Mesothelial cell of epicardium (in vitro differentiated cells): ENCODE measurements around the gene ILDR2. TPM values are rescaled to one million over a fixed set of nuclear protein-coding genes. Genes with fewer than 3 reads are reported as not detected.

Source experiments
- DNase-seq, 2 experiments: peaks; one replicate each; pipeline ENCODE4 v3.0.0; 2021; ENCODE audit warnings: low spot score in 2 of 2; ENCODE audit not compliant: unreplicated experiment in 2 of 2
- H3K27ac Mint-ChIP-seq: 2 replicates; pipeline ENCODE4 v1.8.0; 2021; ENCODE audit warnings: mixed read lengths
- H3K27me3 Mint-ChIP-seq: 2 replicates; pipeline ENCODE4 v1.8.0; 2021; ENCODE audit warnings: low read depth, mixed read lengths
- H3K36me3 Mint-ChIP-seq: 2 replicates; pipeline ENCODE4 v1.8.0; 2021; ENCODE audit warnings: mixed read lengths
- H3K4me1 Mint-ChIP-seq: 2 replicates; pipeline ENCODE4 v1.8.0; 2021; ENCODE audit warnings: mixed read lengths
- H3K4me3 Mint-ChIP-seq: 2 replicates; pipeline ENCODE4 v1.8.0; 2021; ENCODE audit warnings: mild to moderate bottlenecking, moderate library complexity, mixed read lengths
- H3K9me3 Mint-ChIP-seq: 2 replicates; pipeline ENCODE4 v1.8.0; 2021; ENCODE audit warnings: mixed read lengths
- total RNA-seq: library from RNA; stranded (reverse); gene quantifications from 3 replicates; pipeline ENCODE4 v1.2.1, GENCODE V29; 2021
- TF ChIP-seq, protein P1 (sequence below): fragments of 200-600 bp; sonication (generic); IDR thresholded peaks from one replicate; pipeline ENCODE4 v1.5.0; 2021; ENCODE audit warnings: antibody characterized with exemption; ENCODE audit not compliant: unreplicated experiment

ILDR2 gene
- total RNA-seq, 1 donor from 2014 or later, result 1.1 TPM

DNA sequence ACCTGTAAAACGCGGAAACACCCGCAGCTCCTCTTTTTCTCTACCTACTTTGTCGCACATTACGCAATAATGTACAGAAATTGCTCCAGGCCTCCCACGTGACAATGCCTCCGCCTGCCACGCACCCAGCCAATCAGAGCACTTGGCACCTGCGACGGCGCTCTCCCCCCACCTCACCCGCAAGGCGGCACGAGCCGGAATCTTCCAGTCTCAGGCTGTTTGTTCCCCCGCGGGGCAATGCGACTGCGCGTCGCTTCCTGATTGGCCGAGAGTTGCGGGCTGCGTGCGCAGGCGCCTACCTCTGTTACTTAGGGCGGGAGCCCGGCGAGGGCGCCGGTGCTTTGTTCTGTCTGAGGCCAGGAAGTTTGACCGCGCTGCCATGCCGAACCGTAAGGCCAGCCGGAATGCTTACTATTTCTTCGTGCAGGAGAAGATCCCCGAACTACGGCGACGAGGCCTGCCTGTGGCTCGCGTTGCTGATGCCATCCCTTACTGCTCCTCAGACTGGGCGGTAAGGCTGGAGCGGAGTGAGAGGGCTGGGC lies 13.7 kb upstream of the ILDR2 start, which contains the start of gene MAEL:
MAEL (plus strand) TSS at position 307 of the 542 bp plus-strand sequence; CDS start at position 380, 73 bp downstream.
- no peak for DNase-seq
- no peak within 1 kb of the TSS for H3K4me3 Mint-ChIP-seq
- TF ChIP-seq, protein P1, sequence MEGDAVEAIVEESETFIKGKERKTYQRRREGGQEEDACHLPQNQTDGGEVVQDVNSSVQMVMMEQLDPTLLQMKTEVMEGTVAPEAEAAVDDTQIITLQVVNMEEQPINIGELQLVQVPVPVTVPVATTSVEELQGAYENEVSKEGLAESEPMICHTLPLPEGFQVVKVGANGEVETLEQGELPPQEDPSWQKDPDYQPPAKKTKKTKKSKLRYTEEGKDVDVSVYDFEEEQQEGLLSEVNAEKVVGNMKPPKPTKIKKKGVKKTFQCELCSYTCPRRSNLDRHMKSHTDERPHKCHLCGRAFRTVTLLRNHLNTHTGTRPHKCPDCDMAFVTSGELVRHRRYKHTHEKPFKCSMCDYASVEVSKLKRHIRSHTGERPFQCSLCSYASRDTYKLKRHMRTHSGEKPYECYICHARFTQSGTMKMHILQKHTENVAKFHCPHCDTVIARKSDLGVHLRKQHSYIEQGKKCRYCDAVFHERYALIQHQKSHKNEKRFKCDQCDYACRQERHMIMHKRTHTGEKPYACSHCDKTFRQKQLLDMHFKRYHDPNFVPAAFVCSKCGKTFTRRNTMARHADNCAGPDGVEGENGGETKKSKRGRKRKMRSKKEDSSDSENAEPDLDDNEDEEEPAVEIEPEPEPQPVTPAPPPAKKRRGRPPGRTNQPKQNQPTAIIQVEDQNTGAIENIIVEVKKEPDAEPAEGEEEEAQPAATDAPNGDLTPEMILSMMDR, result no peak
- H3K27me3 Mint-ChIP-seq, result peaks cover 37% of the 10 kb centered on the region
- H3K27ac Mint-ChIP-seq, result no peak within 1 kb of the TSS
- no peaks in the 10 kb centered on the region for H3K9me3 Mint-ChIP-seq
- H3K4me1 Mint-ChIP-seq, result no peaks in the 10 kb centered on the region
- H3K36me3 Mint-ChIP-seq, result no peaks in the 10 kb centered on the region

DNA sequence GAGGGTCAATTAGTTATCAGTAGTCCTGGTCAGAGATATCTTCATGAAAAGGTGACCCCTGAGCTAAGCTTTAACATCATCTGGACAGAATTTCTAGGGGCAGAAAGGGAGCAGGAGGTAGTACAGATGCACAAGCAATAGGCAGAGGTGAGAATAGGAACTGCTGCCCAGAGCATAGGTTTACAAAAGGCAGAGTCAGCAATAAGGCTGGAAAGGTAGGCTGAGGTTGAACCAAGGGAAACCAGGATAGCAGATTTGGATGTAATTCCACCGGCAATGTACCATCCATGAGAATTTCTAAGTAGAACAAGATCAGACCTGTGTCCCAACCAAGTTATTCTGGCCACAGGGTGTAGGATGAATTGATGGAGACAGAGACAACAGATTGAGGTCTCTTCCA lies 6.2 kb upstream of the ILDR2 start:
- Mint-ChIP-seq H3K27me3 (peaks cover 55% of the 10 kb centered on the region), H3K4me1 (no peaks in the 10 kb centered on the region), H3K36me3 (no peaks in the 10 kb centered on the region), H3K9me3 (no peaks in the 10 kb centered on the region), H3K4me3 (no peak overlapping the region), H3K27ac (no peak overlapping the region)
- DNase-seq, result no peak
- TF ChIP-seq, protein P1, result no peak

DNA sequence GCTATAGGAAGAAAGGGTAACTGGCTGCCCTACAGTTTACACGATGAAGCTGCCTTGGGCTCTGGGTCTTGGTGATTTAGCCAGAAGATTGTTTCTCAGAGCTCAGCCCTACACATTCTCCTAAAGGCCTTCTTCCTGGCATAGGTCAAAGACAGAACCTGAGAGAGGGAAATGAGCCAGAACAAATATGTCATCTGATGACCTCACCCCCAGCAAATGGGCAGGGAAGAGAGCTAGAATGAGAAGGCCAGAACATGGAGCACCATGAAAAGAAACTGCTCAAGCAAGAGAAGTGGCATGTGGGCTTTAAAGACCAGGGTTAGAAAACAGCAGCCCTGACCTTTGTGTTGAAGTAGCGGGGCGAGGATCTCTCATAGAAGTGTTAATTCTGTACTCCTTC lies 5.5 kb upstream of the ILDR2 start:
- Mint-ChIP-seq H3K4me3 (no peak overlapping the region), H3K9me3 (no peaks in the 10 kb centered on the region), H3K27me3 (peaks cover 56% of the 10 kb centered on the region), H3K27ac (no peak overlapping the region), H3K36me3 (no peaks in the 10 kb centered on the region), H3K4me1 (peaks cover 2% of the 10 kb centered on the region)
- no peak for DNase-seq
- TF ChIP-seq, protein P1, result no peak

GRCh38 chr1:166980383-166980782 lies 5.0 kb upstream of the ILDR2 start:
- H3K27me3 Mint-ChIP-seq, result peaks cover 55% of the 10 kb centered on the region
- no peaks in the 10 kb centered on the region for H3K9me3 Mint-ChIP-seq
- H3K4me1 Mint-ChIP-seq, result peaks cover 2% of the 10 kb centered on the region
- H3K4me3 Mint-ChIP-seq, result no peak overlapping the region
- H3K36me3 Mint-ChIP-seq, result no peaks in the 10 kb centered on the region
- H3K27ac Mint-ChIP-seq, result no peak overlapping the region
- TF ChIP-seq, protein P1, result no peak
- DNase-seq, result no peak

DNA sequence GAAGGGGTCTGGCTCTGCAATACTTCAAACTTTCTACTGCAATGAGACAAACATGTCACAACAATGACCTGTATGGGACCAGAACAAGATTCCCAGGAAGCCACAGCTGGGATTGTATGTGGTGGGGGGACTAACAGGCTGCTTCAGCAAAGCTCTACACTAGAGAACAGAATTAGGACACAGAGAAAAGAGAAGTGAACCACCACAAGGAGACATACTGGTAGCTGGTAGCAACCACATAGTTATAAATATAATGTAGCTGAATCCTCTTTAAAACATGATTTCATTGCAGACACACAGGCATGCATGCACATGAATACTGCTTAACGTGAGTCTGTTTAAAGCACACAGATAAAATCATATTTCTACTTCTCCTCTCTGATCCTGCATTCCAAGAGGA lies 3.5 kb upstream of the ILDR2 start:
- H3K4me1 Mint-ChIP-seq, result peaks cover 8% of the 10 kb centered on the region
- no peak overlapping the region for H3K27ac Mint-ChIP-seq
- no peak for DNase-seq
- no peaks in the 10 kb centered on the region for H3K9me3 Mint-ChIP-seq
- H3K27me3 Mint-ChIP-seq, result peaks cover 54% of the 10 kb centered on the region
- H3K36me3 Mint-ChIP-seq, result no peaks in the 10 kb centered on the region
- no peak overlapping the region for H3K4me3 Mint-ChIP-seq
- TF ChIP-seq, protein P1, result no peak

DNA sequence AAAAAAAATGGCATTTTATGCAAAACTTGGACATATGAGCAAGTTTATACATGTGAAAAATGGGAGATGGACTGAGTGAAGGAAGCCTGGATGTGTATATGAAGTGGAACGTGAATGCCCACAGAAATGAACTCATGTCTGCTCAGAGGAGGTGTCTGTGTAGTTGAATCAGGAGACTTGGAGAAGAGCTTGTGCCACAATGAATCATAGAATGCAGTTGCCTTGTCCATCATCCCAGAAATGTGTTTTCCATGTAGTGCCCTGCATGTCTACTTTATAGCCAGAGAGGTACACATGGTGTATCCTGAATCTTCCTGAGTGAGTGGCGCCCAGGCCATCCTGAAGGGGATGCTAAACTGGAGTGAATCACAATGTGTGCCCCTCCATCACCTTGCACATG lies 2.6 kb upstream of the ILDR2 start:
- Mint-ChIP-seq H3K9me3 (no peaks in the 10 kb centered on the region), H3K4me3 (no peak overlapping the region), H3K4me1 (peaks cover 10% of the 10 kb centered on the region), H3K36me3 (no peaks in the 10 kb centered on the region), H3K27ac (no peak overlapping the region), H3K27me3 (peaks cover 63% of the 10 kb centered on the region)
- TF ChIP-seq, protein P1, result no peak
- no peak for DNase-seq
